Osteocyte (in vitro differentiated cells): ENCODE results near the gene PLXNB1. TPM values are rescaled to one million over a fixed set of nuclear protein-coding genes. Genes with fewer than 3 reads are reported as not detected.

ENCODE experiments used
- DNase-seq: peaks from one replicate; pipeline ENCODE4 v3.0.0; 2021; ENCODE audit warnings: mixed read lengths; ENCODE audit not compliant: unreplicated experiment; ENCODE audit errors: extremely low spot score
- H3K27ac Mint-ChIP-seq: one replicate; pipeline ENCODE4 v1.8.0; 2021; ENCODE audit warnings: mild to moderate bottlenecking, mixed read lengths; ENCODE audit not compliant: unreplicated experiment
- H3K27me3 Mint-ChIP-seq: one replicate; pipeline ENCODE4 v1.8.0; 2021; ENCODE audit warnings: mixed read lengths; ENCODE audit not compliant: unreplicated experiment
- H3K36me3 Mint-ChIP-seq: one replicate; pipeline ENCODE4 v1.8.0; 2021; ENCODE audit warnings: mixed read lengths; ENCODE audit not compliant: unreplicated experiment
- H3K4me1 Mint-ChIP-seq: one replicate; pipeline ENCODE4 v1.8.0; 2021; ENCODE audit warnings: mixed read lengths; ENCODE audit not compliant: unreplicated experiment
- H3K4me3 Mint-ChIP-seq: one replicate; pipeline ENCODE4 v1.8.0; 2021; ENCODE audit warnings: mild to moderate bottlenecking, moderate library complexity, mixed read lengths; ENCODE audit not compliant: unreplicated experiment
- H3K9me3 Mint-ChIP-seq: one replicate; pipeline ENCODE4 v1.8.0; 2021; ENCODE audit warnings: mixed read lengths; ENCODE audit not compliant: unreplicated experiment
- total RNA-seq: library from RNA; stranded (reverse); gene quantifications from 2 replicates; pipeline ENCODE4 v1.2.1, GENCODE V29; 2021
- TF ChIP-seq, protein P1 (sequence below): fragments of 200-600 bp; sonication (generic); IDR thresholded peaks from 2 replicates; pipeline ENCODE4 v1.5.0; 2021; ENCODE audit warnings: antibody characterized with exemption, mild to moderate bottlenecking, moderate library complexity

Gene PLXNB1
- total RNA-seq, 1 donor from 2014 or later = 88.2 TPM

DNA sequence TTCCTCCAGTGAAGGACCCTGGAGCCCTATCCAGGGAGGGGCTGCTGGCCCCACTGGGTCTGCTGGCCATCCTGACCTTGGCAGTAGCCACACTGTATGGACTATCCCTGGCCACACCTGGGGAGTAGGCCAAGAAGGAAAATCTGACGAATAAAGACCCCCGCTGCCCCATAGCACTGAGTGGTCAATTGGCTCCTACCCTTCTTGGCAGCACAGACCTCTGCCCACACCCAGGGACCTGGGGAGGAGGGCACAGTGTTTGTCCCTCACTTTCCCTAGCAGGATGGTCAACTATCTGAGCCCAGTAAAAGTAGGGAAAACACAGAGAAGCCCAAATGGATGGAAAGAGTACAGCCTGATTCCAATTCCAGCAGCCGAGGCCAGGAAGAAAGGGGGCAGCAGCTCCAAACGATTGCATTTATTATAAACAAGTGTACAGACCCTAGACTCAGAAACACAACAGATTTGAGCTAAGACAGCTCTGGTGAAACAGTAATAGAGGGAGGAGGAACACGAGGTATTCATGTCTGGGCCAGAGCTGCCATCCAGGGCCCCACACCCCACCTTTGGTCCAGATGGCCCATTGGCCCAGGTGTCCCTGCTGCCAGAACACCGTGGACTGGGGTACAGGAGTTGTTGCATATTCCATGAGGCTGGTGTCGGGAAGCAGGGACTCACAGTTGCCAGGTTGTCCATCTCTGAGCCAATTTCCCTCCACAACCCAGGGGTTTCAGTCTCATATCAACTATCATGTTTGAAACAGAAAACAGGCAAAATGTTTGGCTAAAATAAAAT, 37.8 kb upstream of the PLXNB1 start:
- peak overlapping the region; percentile 100 for H3K27ac Mint-ChIP-seq
- no peak for DNase-seq
- no peaks in the 10 kb centered on the region for H3K27me3 Mint-ChIP-seq
- H3K36me3 Mint-ChIP-seq = peaks cover 10% of the 10 kb centered on the region
- H3K4me1 Mint-ChIP-seq = peaks cover 38% of the 10 kb centered on the region
- H3K4me3 Mint-ChIP-seq = no peak overlapping the region
- TF ChIP-seq, protein P1, sequence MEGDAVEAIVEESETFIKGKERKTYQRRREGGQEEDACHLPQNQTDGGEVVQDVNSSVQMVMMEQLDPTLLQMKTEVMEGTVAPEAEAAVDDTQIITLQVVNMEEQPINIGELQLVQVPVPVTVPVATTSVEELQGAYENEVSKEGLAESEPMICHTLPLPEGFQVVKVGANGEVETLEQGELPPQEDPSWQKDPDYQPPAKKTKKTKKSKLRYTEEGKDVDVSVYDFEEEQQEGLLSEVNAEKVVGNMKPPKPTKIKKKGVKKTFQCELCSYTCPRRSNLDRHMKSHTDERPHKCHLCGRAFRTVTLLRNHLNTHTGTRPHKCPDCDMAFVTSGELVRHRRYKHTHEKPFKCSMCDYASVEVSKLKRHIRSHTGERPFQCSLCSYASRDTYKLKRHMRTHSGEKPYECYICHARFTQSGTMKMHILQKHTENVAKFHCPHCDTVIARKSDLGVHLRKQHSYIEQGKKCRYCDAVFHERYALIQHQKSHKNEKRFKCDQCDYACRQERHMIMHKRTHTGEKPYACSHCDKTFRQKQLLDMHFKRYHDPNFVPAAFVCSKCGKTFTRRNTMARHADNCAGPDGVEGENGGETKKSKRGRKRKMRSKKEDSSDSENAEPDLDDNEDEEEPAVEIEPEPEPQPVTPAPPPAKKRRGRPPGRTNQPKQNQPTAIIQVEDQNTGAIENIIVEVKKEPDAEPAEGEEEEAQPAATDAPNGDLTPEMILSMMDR = no peak
- H3K9me3 Mint-ChIP-seq = no peaks in the 10 kb centered on the region

DNA sequence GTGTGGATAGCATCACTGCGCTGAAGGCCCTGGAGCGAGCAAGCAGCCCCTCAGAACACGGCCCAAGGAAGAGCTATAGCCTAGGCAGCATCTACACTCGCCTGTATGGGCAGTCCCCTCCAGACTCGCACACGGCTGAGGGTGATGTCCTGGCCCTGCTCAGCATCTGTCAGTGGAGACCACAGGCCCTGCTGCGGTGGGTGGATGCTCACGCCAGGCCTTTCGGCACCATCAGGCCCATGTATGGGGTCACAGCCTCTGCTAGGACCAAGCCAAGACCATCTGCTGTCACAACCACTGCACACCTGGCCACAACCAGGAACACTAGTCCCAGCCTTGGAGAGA, 37.2 kb upstream of the PLXNB1 start:
- Mint-ChIP-seq H3K27me3 (no peaks in the 10 kb centered on the region), H3K27ac (peak overlapping the region; percentile 100), H3K4me1 (peaks cover 37% of the 10 kb centered on the region), H3K9me3 (no peaks in the 10 kb centered on the region), H3K36me3 (peaks cover 10% of the 10 kb centered on the region), H3K4me3 (peak overlapping the region; percentile 70)
- DNase-seq = no peak
- TF ChIP-seq, protein P1 = no peak

DNA sequence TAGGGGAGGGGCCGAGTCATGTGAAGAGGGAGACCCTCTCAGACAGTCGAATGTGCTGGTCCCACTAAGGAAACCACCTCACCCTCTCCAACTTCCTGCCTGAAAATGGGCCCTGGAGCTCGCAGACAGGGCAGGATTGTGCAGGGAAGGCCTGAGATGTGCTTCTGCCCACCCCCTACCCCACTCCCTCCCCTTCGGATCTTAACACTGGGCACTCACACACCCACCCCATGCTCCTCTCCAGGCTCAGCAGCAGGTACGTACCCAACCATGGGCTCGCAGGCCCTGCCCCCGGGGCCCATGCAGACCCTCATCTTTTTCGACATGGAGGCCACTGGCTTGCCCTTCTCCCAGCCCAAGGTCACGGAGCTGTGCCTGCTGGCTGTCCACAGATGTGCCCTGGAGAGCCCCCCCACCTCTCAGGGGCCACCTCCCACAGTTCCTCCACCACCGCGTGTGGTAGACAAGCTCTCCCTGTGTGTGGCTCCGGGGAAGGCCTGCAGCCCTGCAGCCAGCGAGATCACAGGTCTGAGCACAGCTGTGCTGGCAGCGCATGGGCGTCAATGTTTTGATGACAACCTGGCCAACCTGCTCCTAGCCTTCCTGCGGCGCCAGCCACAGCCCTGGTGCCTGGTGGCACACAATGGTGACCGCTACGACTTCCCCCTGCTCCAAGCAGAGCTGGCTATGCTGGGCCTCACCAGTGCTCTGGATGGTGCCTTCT, 36.7 kb upstream of the PLXNB1 start:
- DNase-seq = no peak
- Mint-ChIP-seq H3K27me3 (no peaks in the 10 kb centered on the region), H3K36me3 (peaks cover 10% of the 10 kb centered on the region), H3K4me3 (peak overlapping the region; percentile 70), H3K27ac (peak overlapping the region; percentile 100), H3K4me1 (peaks cover 33% of the 10 kb centered on the region), H3K9me3 (no peaks in the 10 kb centered on the region)
- TF ChIP-seq, protein P1 = no peak

DNA sequence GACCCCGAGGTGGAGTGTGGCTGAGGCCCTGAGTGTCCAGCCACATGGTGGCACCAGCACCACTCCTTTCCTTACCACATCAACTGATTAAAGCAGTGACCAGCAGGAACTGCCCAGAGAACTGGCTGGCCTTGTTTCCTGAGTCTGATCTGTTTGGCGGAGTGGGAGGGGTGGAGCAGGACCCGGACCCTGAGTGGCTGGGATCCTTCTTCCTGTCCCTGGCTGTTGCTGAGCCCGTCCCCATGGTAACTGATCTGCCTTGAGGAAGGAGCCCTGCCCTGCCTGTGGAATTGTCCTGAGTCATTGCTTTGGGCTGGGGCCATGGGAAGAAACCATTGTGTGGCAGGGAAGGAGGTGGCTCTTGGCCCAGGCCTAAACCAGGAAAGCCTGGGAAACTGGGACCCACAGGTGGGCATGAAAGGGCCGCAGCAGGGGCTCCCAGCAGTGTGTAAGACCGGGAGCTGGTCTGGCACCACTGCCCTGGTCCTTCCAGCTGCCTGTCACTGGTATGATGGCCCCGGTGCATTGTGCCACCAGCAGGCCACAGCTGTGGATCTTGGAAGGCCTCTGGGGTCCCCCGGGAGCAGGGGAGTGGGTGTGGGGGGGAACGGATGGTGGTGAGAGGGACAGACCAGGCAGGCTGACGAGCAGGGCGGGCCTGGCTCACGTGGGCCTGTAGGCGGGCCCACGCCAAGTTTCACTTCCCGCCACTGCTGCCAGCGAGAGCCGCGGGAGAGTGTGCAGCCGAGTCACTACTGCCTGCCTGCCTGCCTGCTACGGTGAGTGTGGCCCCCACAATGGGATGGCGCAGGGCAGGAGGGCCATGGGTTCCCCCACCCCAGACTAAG, 35.9 kb upstream of the PLXNB1 start:
- Mint-ChIP-seq H3K27ac (peak overlapping the region; percentile 100), H3K4me1 (peaks cover 32% of the 10 kb centered on the region), H3K36me3 (peaks cover 10% of the 10 kb centered on the region), H3K27me3 (no peaks in the 10 kb centered on the region), H3K4me3 (peak overlapping the region; percentile 70), H3K9me3 (no peaks in the 10 kb centered on the region)
- peak; percentile 99 for DNase-seq
- TF ChIP-seq, protein P1 = peak; percentile 87
